SK-N-SH (cell line): Measurements from ENCODE around the gene PJA2. TPM values are rescaled to one million over a fixed set of nuclear protein-coding genes. Genes with fewer than 3 reads are reported as not detected.

Experiments used
- CTCF ChIA-PET: fragments of 300-600, 350-600 bp; formaldehyde crosslinking; extraction: SDS; loops from one replicate; lab custom pipeline; 2021; lab: Yijun Ruan, JAX
- POLR2A ChIA-PET: fragments of 350-600 bp; sonication (Branson Sonifier 250); formaldehyde crosslinking; extraction: SDS; loops from one replicate; lab custom pipeline; 2020; ENCODE audit warnings: antibody characterized with exemption, inconsistent platforms; lab: Yijun Ruan, JAX
- DNase-seq: peaks from one replicate; pipeline ENCODE4 v3.0.0; 2012
- H2AFZ ChIP-seq: fragments of 200-600 bp; sonication (generic); 2 replicates; pipeline ENCODE4 v1.8.1; 2016; ENCODE audit warnings: antibody characterized with exemption, mild to moderate bottlenecking, low read depth
- H3F3A ChIP-seq: fragments of 200-600 bp; sonication (generic); replicated peaks from 2 replicates; pipeline ENCODE3; 2016; ENCODE audit warnings: antibody characterized with exemption, mild to moderate bottlenecking; ENCODE audit not compliant: insufficient read depth
- H3K27ac ChIP-seq, 2 experiments: fragments of 200-500 bp in 1 of 2; fragments of 200-600 bp in 1 of 2; sonication (Bioruptor generic) in 1 of 2; sonication (generic), shearing (Covaris generic) in 1 of 2; 2 replicates each; pipeline versions ENCODE4 v1.5.1 to v1.6.1; 2014 to 2016; ENCODE audit warnings: low read depth in 2 of 2, inconsistent platforms in 1 of 2, low read length in 1 of 2, mild to moderate bottlenecking in 1 of 2, mixed read lengths in 1 of 2
- H3K27me3 ChIP-seq: fragments of 200-600 bp; sonication (generic), shearing (Covaris generic); 2 replicates; pipeline ENCODE4 v1.6.1; 2016; ENCODE audit warnings: mixed run types; ENCODE audit not compliant: insufficient read depth
- H3K36me3 ChIP-seq, 2 experiments: fragments of 200-500 bp in 1 of 2; fragments of 200-600 bp in 1 of 2; sonication (Bioruptor generic) in 1 of 2; sonication (generic) in 1 of 2; replicated peaks in 1 of 2; 2 replicates each; pipeline versions ENCODE3 to v1.5.1; 2014 to 2016; ENCODE audit warnings: low read length in 1 of 2, mild to moderate bottlenecking in 1 of 2; ENCODE audit not compliant: insufficient read depth in 2 of 2, control insufficient read depth in 1 of 2
- H3K4me1 ChIP-seq, 2 experiments: fragments of 200-500 bp in 1 of 2; fragments of 200-600 bp in 1 of 2; sonication (Bioruptor generic) in 1 of 2; sonication (generic), shearing (Covaris generic) in 1 of 2; 2 replicates each; pipeline versions ENCODE4 v1.5.1 to v1.6.1; 2014 to 2016; ENCODE audit warnings: low read depth in 1 of 2, low read length in 1 of 2, mixed run types in 1 of 2; ENCODE audit not compliant: insufficient read depth in 2 of 2, control insufficient read depth in 1 of 2
- H3K4me2 ChIP-seq: fragments of 200-600 bp; sonication (generic), shearing (Covaris generic); 2 replicates; pipeline ENCODE4 v1.6.1; 2017; ENCODE audit warnings: mixed run types
- H3K4me3 ChIP-seq, 2 experiments: fragments of 200-500 bp in 1 of 2; fragments of 200-600 bp in 1 of 2; sonication (Bioruptor generic) in 1 of 2; sonication (generic), shearing (Covaris generic) in 1 of 2; 2 replicates each; pipeline versions ENCODE4 v1.5.1 to v1.8.1; 2014 to 2016; ENCODE audit warnings: low read depth in 2 of 2, inconsistent platforms in 1 of 2, low read length in 1 of 2, mild to moderate bottlenecking in 1 of 2, mixed read lengths in 1 of 2, moderate library complexity in 1 of 2
- H3K79me2 ChIP-seq: fragments of 200-600 bp; sonication (generic); 2 replicates; pipeline ENCODE4 v1.8.1; 2017; ENCODE audit warnings: mild to moderate bottlenecking; ENCODE audit not compliant: insufficient read depth
- H3K9ac ChIP-seq: fragments of 200-600 bp; sonication (generic); 2 replicates; pipeline ENCODE4 v1.6.1; 2017; ENCODE audit warnings: mixed run types
- H3K9me2 ChIP-seq: fragments of 200-600 bp; sonication (generic); 2 replicates; pipeline ENCODE4 v1.6.1; 2017; ENCODE audit warnings: mixed run types
- H3K9me3 ChIP-seq: fragments of 200-600 bp; sonication (generic); 2 replicates; pipeline ENCODE4 v1.6.1; 2017; ENCODE audit warnings: mixed run types, mild to moderate bottlenecking, moderate library complexity
- H4K20me1 ChIP-seq: fragments of 200-600 bp; sonication (generic); 2 replicates; pipeline ENCODE4 v1.6.1; 2017; ENCODE audit warnings: mild to moderate bottlenecking, mixed run types; ENCODE audit not compliant: insufficient read depth
- CHD2 ChIP-seq: fragments of 150-350 bp; IDR thresholded peaks from 2 replicates; pipeline ENCODE4 v1.6.1; 2018; ENCODE audit warnings: low read length; ENCODE audit not compliant: partially characterized antibody
- ELF1 ChIP-seq: IDR thresholded peaks from 2 replicates; pipeline ENCODE4 v1.4.0; 2012
- EZH2phosphoT487 ChIP-seq: fragments of 200-600 bp; sonication (generic); IDR thresholded peaks from 2 replicates; pipeline ENCODE4 v1.6.1; 2017; ENCODE audit warnings: low read depth, mixed run types, mild to moderate bottlenecking, antibody characterized with exemption, moderate library complexity, borderline replicate concordance
- FOSL2 ChIP-seq: IDR thresholded peaks from 2 replicates; pipeline ENCODE4 v1.4.0; 2012; ENCODE audit warnings: low read depth, mild to moderate bottlenecking, moderate library complexity, borderline replicate concordance
- GABPA ChIP-seq: IDR thresholded peaks from 2 replicates; pipeline ENCODE4 v1.4.0; 2012; ENCODE audit warnings: low read depth, mild to moderate bottlenecking
- GATA2 ChIP-seq: sonication (generic); formaldehyde crosslinking; IDR thresholded peaks from 2 replicates; pipeline ENCODE4 v1.5.0; 2020; ENCODE audit warnings: mild to moderate bottlenecking, missing genetic modification reagents
- JUND ChIP-seq: IDR thresholded peaks from 2 replicates; pipeline ENCODE4 v1.4.0; 2012
- MEF2A ChIP-seq: IDR thresholded peaks from 2 replicates; pipeline ENCODE4 v1.4.0; 2012; ENCODE audit warnings: low read depth, borderline replicate concordance
- MXI1 ChIP-seq: IDR thresholded peaks from 2 replicates; pipeline ENCODE4 v1.6.1; 2012; ENCODE audit warnings: mild to moderate bottlenecking, low read depth, low read length, improper control_type of control experiment
- NFIC ChIP-seq: IDR thresholded peaks from 2 replicates; pipeline ENCODE4 v1.4.0; 2012; ENCODE audit warnings: borderline replicate concordance
- RAD21 ChIP-seq: IDR thresholded peaks from 2 replicates; pipeline ENCODE4 v1.6.1; 2012; ENCODE audit warnings: mild to moderate bottlenecking, low read length
- RFX5 ChIP-seq: IDR thresholded peaks from 2 replicates; pipeline ENCODE4 v1.6.1; 2012; ENCODE audit warnings: mild to moderate bottlenecking, improper control_type of control experiment, low read length
- RXRA ChIP-seq: IDR thresholded peaks from 2 replicates; pipeline ENCODE4 v1.4.0; 2012; ENCODE audit warnings: low read depth, mild to moderate bottlenecking, borderline replicate concordance
- TAF1 ChIP-seq: IDR thresholded peaks from 2 replicates; pipeline ENCODE4 v1.6.1; 2012; ENCODE audit warnings: low read depth, mild to moderate bottlenecking, low read length, moderate library complexity, borderline replicate concordance
- TCF12 ChIP-seq: IDR thresholded peaks from 2 replicates; pipeline ENCODE4 v1.4.0; 2012
- TEAD4 ChIP-seq: IDR thresholded peaks from 2 replicates; pipeline ENCODE4 v1.4.0; 2012; ENCODE audit warnings: mild to moderate bottlenecking, borderline replicate concordance; ENCODE audit not compliant: insufficient read depth
- YY1 ChIP-seq: IDR thresholded peaks from 2 replicates; pipeline ENCODE4 v1.4.0; 2012; ENCODE audit warnings: low read depth, mild to moderate bottlenecking
- WGBS: methylation state at CpG from one replicate; pipeline ENCODE4 v1.1.6; 2017; ENCODE audit warnings: low lambda C conversion rate; 5-methylcytosine and 5-hydroxymethylcytosine counted together
- polyA plus RNA-seq, 3 experiments: library from polyadenylated mRNA; depleted of rRNA; stranded (reverse); fragments of >200 nt; gene quantifications; 2 replicates each; pipeline ENCODE4 v1.2.3, GENCODE V29; 2012
- TF ChIP-seq, protein P1 (sequence below): fragments of 150-350 bp; IDR thresholded peaks from 2 replicates; pipeline ENCODE4 v1.6.1; 2017; ENCODE audit warnings: antibody characterized with exemption, low read length, low read depth, borderline replicate concordance
- TF ChIP-seq, protein P2 (sequence below): fragments of 150-350 bp; IDR thresholded peaks from 2 replicates; pipeline ENCODE4 v1.6.1; 2016; ENCODE audit warnings: mild to moderate bottlenecking, low read depth, low read length
- TF ChIP-seq, protein P3 (sequence below): IDR thresholded peaks from 2 replicates; pipeline ENCODE4; 2012

Gene PJA2
- polyA plus RNA-seq, 1 of the 3 experiments (the other 2 are of a cell fraction): 30.7 TPM

DNA sequence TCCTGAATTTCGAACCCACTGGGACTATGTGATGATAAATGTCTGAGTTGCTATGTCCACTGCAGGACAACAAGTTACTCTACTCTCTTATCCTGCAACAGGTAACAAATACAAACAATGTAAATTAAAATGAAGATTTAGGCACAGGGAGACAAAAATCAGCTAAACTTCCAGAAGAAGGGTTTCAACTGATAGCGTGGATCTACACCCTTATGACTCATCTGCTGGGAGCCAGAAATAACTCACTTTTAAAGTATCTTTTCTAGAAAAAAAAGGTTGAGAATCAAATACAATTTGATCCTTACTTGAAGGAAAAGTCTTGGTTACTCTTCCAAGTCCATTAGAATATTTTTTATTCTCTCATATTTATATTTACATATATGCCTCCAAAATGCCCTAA, 21.4 kb downstream of the PJA2 start:
- Histone ChIP-seq H2AFZ (no peak overlapping the region), H4K20me1 (peaks cover 98% of the 10 kb centered on the region), H3K9me2 (no peaks in the 10 kb centered on the region)
- POLR2A ChIA-PET: no interaction called here
- no peak for TF ChIP-seq TEAD4
- TF ChIP-seq FOSL2: peak; percentile 60; the same call in 1 of the 2 replicates
- peak; percentile 36 for TF ChIP-seq JUND
- TF ChIP-seq, all 33 proteins: peak for 2
- no peak for DNase-seq
- peak overlapping the region; percentile 10; the same call in 1 of the 2 replicates for H3K4me2 ChIP-seq
- no peak overlapping the region; a peak in 1 of 4 replicates for H3K27ac ChIP-seq
- H3K36me3 ChIP-seq: peaks cover 15 to 33% of the 10 kb centered on the region in 2 experiments
- 70% methylated on average over 2 of the region's 2 CpGs for WGBS
- no peaks in the 10 kb centered on the region for H3K9me3 ChIP-seq
- H3K9ac ChIP-seq: no peak overlapping the region
- no peaks in the 10 kb centered on the region for H3K27me3 ChIP-seq
- CTCF ChIA-PET: interaction anchor here (1.4 kb wide), 1 partner anchor 13 kb away, joined by 4 read pairs; no protein-coding TSS in a partner anchor
- H3F3A ChIP-seq: no peaks in the 10 kb centered on the region
- H3K4me1 ChIP-seq: peaks cover 0 to 12% of the 10 kb centered on the region in 2 experiments; a peak in 3 of 4 replicates
- H3K79me2 ChIP-seq: peaks cover 100% of the 10 kb centered on the region
- H3K4me3 ChIP-seq: no peak overlapping the region

DNA sequence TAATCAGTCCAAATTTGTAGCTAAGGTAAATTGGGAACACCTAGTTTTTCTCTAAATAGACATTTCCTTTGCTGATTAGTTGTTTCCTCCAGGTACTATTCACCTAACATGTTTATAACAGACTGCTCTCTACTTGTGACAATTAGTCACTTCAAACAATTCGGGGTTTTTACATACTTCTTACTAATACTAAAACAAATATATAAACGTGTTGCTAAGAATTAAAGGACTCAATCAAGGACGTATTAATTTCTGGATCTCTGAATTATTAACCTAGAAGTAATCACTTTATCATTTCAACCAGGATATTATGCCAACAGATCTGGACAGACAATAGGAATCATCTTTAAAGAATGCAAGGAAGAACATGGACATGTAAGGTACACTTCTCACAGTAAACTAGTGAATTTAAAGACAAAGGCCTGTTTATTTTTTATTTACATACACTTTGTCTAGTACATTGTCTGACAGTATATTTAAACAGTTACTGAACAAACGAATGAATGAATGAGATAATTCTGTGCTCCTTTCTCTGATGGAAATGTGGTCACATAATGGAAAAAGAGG, 22.3 kb downstream of the PJA2 start:
- Histone ChIP-seq H3K4me2 (no peak overlapping the region), H3K79me2 (peaks cover 100% of the 10 kb centered on the region), H2AFZ (no peak overlapping the region), H3K27me3 (no peaks in the 10 kb centered on the region), H3K27ac (no peak overlapping the region), H4K20me1 (peaks cover 96% of the 10 kb centered on the region), H3K4me3 (no peak overlapping the region), H3K36me3 (peaks cover 20 to 42% of the 10 kb centered on the region in 2 experiments), H3K9me2 (no peaks in the 10 kb centered on the region), H3K4me1 (peaks cover 0 to 12% of the 10 kb centered on the region in 2 experiments; a peak in 3 of 4 replicates), H3K9me3 (no peaks in the 10 kb centered on the region), H3F3A (no peaks in the 10 kb centered on the region), H3K9ac (no peak overlapping the region)
- POLR2A ChIA-PET: no interaction called here
- 80% methylated on average over 4 of the region's 4 CpGs for WGBS
- TF ChIP-seq MXI1 (no peak), TCF12 (no peak), EZH2phosphoT487 (no peak)
- DNase-seq: no peak
- CTCF ChIA-PET: interaction anchor here (1.4 to 1.6 kb wide), 2 partner anchors 13 to 20 kb away, joined by 3 to 4 read pairs; no protein-coding TSS in a partner anchor

DNA sequence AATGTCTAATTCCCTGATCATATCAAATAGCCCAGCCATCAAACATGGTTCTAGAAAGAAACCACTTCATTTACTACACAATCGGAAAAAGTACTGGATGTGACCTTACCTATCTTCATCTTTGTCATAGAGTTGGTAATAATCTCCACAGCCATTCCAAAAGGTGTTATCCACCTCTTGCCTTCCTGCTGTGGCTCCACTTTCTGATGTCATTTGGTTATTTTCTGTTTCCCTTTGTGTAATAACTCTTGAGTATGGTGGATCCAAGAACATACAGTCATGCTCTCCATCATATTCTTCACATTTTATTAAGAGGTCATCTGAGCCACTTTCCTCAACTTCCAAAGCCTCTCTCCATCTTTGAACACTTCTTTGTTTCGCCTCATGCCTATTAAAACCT, 31.7 kb downstream of the PJA2 start:
- no peaks in the 10 kb centered on the region for H3K9me2 ChIP-seq
- H3K27me3 ChIP-seq: no peaks in the 10 kb centered on the region
- POLR2A ChIA-PET: no interaction called here
- 96% methylated on average over 2 of the region's 2 CpGs for WGBS
- DNase-seq: no peak
- no peak overlapping the region for H3K27ac ChIP-seq
- H3F3A ChIP-seq: peaks cover 9% of the 10 kb centered on the region
- no peaks in the 10 kb centered on the region for H3K9me3 ChIP-seq
- H3K4me1 ChIP-seq: peaks cover 0 to 8% of the 10 kb centered on the region in 2 experiments; a peak in 2 of 4 replicates
- H3K4me3 ChIP-seq: no peak overlapping the region
- H3K36me3 ChIP-seq: peaks cover 48 to 85% of the 10 kb centered on the region in 2 experiments
- TF ChIP-seq RXRA (no peak), MXI1 (no peak), CHD2 (no peak), RAD21 (no peak), TCF12 (no peak), MEF2A (no peak), JUND (no peak), TEAD4 (no peak), YY1 (no peak), NFIC (no peak), TAF1 (no peak), ELF1 (no peak), RFX5 (no peak), GATA2 (CRISPR knock-in tag) (no peak), FOSL2 (no peak), EZH2phosphoT487 (no peak), GABPA (no peak)
- TF ChIP-seq, protein P1, sequence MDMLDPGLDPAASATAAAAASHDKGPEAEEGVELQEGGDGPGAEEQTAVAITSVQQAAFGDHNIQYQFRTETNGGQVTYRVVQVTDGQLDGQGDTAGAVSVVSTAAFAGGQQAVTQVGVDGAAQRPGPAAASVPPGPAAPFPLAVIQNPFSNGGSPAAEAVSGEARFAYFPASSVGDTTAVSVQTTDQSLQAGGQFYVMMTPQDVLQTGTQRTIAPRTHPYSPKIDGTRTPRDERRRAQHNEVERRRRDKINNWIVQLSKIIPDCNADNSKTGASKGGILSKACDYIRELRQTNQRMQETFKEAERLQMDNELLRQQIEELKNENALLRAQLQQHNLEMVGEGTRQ: no peak
- TF ChIP-seq, protein P2, sequence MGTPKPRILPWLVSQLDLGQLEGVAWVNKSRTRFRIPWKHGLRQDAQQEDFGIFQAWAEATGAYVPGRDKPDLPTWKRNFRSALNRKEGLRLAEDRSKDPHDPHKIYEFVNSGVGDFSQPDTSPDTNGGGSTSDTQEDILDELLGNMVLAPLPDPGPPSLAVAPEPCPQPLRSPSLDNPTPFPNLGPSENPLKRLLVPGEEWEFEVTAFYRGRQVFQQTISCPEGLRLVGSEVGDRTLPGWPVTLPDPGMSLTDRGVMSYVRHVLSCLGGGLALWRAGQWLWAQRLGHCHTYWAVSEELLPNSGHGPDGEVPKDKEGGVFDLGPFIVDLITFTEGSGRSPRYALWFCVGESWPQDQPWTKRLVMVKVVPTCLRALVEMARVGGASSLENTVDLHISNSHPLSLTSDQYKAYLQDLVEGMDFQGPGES: no peak
- TF ChIP-seq, protein P3, sequence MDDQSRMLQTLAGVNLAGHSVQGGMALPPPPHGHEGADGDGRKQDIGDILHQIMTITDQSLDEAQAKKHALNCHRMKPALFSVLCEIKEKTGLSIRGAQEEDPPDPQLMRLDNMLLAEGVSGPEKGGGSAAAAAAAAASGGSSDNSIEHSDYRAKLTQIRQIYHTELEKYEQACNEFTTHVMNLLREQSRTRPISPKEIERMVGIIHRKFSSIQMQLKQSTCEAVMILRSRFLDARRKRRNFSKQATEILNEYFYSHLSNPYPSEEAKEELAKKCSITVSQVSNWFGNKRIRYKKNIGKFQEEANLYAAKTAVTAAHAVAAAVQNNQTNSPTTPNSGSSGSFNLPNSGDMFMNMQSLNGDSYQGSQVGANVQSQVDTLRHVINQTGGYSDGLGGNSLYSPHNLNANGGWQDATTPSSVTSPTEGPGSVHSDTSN: no peak
- peaks cover 32% of the 10 kb centered on the region for H4K20me1 ChIP-seq
- no peak overlapping the region for H3K4me2 ChIP-seq
- no peak overlapping the region for H2AFZ ChIP-seq
- H3K79me2 ChIP-seq: peaks cover 82% of the 10 kb centered on the region
- H3K9ac ChIP-seq: no peak overlapping the region
- CTCF ChIA-PET: no interaction called here
